ENCODE results near the gene SLC49A4. TPM values are rescaled to one million over a fixed set of nuclear protein-coding genes. Genes with fewer than 3 reads are reported as not detected.

SLC49A4 gene
- polyA plus RNA-seq, 2 of the 4 experiments (the other 2 are of a cell fraction) = 11.1 to 16.2 TPM

GRCh38 chr3:122902326-122902725 is 107.5 kb downstream of the SLC49A4 start:
- ChIA-PET POLR2A (no interaction called here), CTCF (interaction anchor here (0.6 to 1.1 kb wide), 3 partner anchors 9 to 1120 kb away, joined by 3 to 5 read pairs (median 3); no protein-coding TSS in a partner anchor)
- DNase-seq (ENCODE audit: low read depth in 1 of 2, low spot score in 1 of 2) = no peak

GRCh38 chr3:122903171-122903570 is 108.3 kb downstream of the SLC49A4 start:
- TF ChIP-seq HMGXB4 (CRISPR knock-in tag; IDR thresholded peaks at IDR 0.05; ENCODE audit: borderline replicate concordance) = no peak
- no peak for TF ChIP-seq KDM5A (IDR thresholded peaks at IDR 0.05)
- no peak for TF ChIP-seq ZNF302 (CRISPR knock-in tag; IDR thresholded peaks at IDR 0.05)
- TF ChIP-seq NFE2L2 (conservative IDR thresholded peaks at IDR 0.05; ENCODE audit: low read length) = no peak
- no peak for TF ChIP-seq MAFK (IDR thresholded peaks at IDR 0.05; ENCODE audit: partially characterized antibody)
- TF ChIP-seq ZC3H11A (IDR thresholded peaks at IDR 0.05) = no peak
- TF ChIP-seq CHD2 (IDR thresholded peaks at IDR 0.05; ENCODE audit: low read length, partially characterized antibody) = no peak
- no peak for TF ChIP-seq CBX8 (IDR thresholded peaks at IDR 0.05)
- TF ChIP-seq HOXB13 (CRISPR knock-in tag; IDR thresholded peaks at IDR 0.05; ENCODE audit: low read depth) = no peak
- no peak for TF ChIP-seq CTCF (IDR thresholded peaks at IDR 0.05)
- no peak for TF ChIP-seq POLR2AphosphoS2 (conservative IDR thresholded peaks at IDR 0.05; ENCODE audit: low read length)
- TF ChIP-seq NR3C1 (IDR thresholded peaks at IDR 0.05) = no peak
- TF ChIP-seq E2F6 (IDR thresholded peaks at IDR 0.05; ENCODE audit: borderline replicate concordance, low read depth) = no peak
- no peak for TF ChIP-seq TFCP2L1 (CRISPR knock-in tag; IDR thresholded peaks at IDR 0.05)
- no peak for TF ChIP-seq EHF (CRISPR knock-in tag; IDR thresholded peaks at IDR 0.05)
- TF ChIP-seq RCOR1 (IDR thresholded peaks at IDR 0.05; ENCODE audit: low read depth, low read length) = no peak
- TF ChIP-seq RARB (CRISPR knock-in tag; IDR thresholded peaks at IDR 0.05) = no peak
- TF ChIP-seq MAX (IDR thresholded peaks at IDR 0.05) = no peak
- ATAC-seq (peak in 1 of 2 experiments; percentile 38; a peak in 2 of 6 replicates), DNase-seq (ENCODE audit: low read depth in 1 of 2, low spot score in 1 of 2) (no peak), FAIRE-seq (no peak)
- Histone ChIP-seq H3K4me2 (no peak overlapping the region), H3K4me3 (no peak overlapping the region), H3K27ac (no peak overlapping the region), H3K4me1 (peaks cover 5% of the 10 kb centered on the region; the same call in 1 of the 3 replicates), H3K9me3 (peaks cover 10% of the 10 kb centered on the region; the same call in 1 of the 3 replicates)
- WGBS (ENCODE audit: missing lambda C conversion rate) = 58% methylated on average over 4 of the region's 4 CpGs
- POLR2A ChIA-PET = no interaction called here
- CTCF ChIA-PET = interaction anchor here (1.0 to 1.1 kb wide), 2 partner anchors 13 to 45 kb away, joined by 3 read pairs; no protein-coding TSS in a partner anchor

More at GRCh38 chr3:122902326-122902725, 107.5 kb downstream of the SLC49A4 start:
- Histone ChIP-seq H3K27ac (no peak overlapping the region), H3K4me1 (peaks cover 5% of the 10 kb centered on the region; the same call in 1 of the 3 replicates), H3K4me3 (no peak overlapping the region), H3K4me2 (no peak overlapping the region), H3K9me3 (peaks cover 10% of the 10 kb centered on the region; the same call in 1 of the 3 replicates)
- WGBS (ENCODE audit: missing lambda C conversion rate) = 54% methylated on average over 2 of the region's 2 CpGs
- no peak for FAIRE-seq
- TF ChIP-seq REST (IDR thresholded peaks at IDR 0.05) = no peak
- TF ChIP-seq NR3C1 (IDR thresholded peaks at IDR 0.05) = no peak
- no peak for TF ChIP-seq NPAS2 (CRISPR knock-in tag; IDR thresholded peaks at IDR 0.05; ENCODE audit: borderline replicate concordance)
- TF ChIP-seq CBX2 (IDR thresholded peaks at IDR 0.05; ENCODE audit: borderline replicate concordance, low read depth) = no peak
- TF ChIP-seq ELK1 (IDR thresholded peaks at IDR 0.05; ENCODE audit: low read depth, low read length) = no peak
- ATAC-seq = peak in 1 of 2 experiments; percentile 43; a peak in 2 of 6 replicates

Data from A549 (cell line).